OCI-LY7 (cell line): ENCODE data around the gene SNX6. TPM values are rescaled to one million over a fixed set of nuclear protein-coding genes. Genes with fewer than 3 reads are reported as not detected.
A peak's percentile ranks its signal among the peaks of the same experiment; 100 is the strongest.

ENCODE experiments used
- BruUV-seq: library from RNA; stranded (reverse); fragments of 400-500 nt; replicated peaks from 2 replicates; lab custom pipeline; 2021; lab: Mats Ljungman, UMichigan
- CTCF ChIA-PET: fragments of 300-600 bp; sonication (Branson Sonifier 250); formaldehyde crosslinking; loops from one replicate; lab custom pipeline; 2022; ENCODE audit warnings: antibody characterized with exemption; ENCODE audit not compliant: unreplicated experiment; lab: Charles Lee
- POLR2A ChIA-PET: fragments of 300-600 bp; sonication (Branson Sonifier 250); formaldehyde crosslinking; loops from one replicate; lab custom pipeline; 2022; ENCODE audit warnings: antibody characterized with exemption; lab: Charles Lee
- DNase-seq: peaks from one replicate; pipeline ENCODE4 v3.0.0-alpha.2; 2015; ENCODE audit warnings: low spot score
- H2AFZ ChIP-seq: fragments of 200-600 bp; sonication (generic), shearing (Covaris generic); 2 replicates; pipeline ENCODE4 v1.6.1; 2014; ENCODE audit warnings: mild to moderate bottlenecking, antibody characterized with exemption, low read length, moderate library complexity
- H3K27ac ChIP-seq: fragments of 200-600 bp; sonication (generic); 2 replicates; pipeline ENCODE4 v1.5.1; 2014; ENCODE audit warnings: mixed run types, low read depth, mild to moderate bottlenecking, moderate library complexity, low read length, inconsistent platforms; ENCODE audit not compliant: poor library complexity, severe bottlenecking
- H3K36me3 ChIP-seq: fragments of 200-600 bp; sonication (generic); 2 replicates; pipeline ENCODE4 v1.6.1; 2014; ENCODE audit warnings: mild to moderate bottlenecking, antibody characterized with exemption, low read length, moderate library complexity, mixed read lengths; ENCODE audit not compliant: insufficient read depth
- H3K4me1 ChIP-seq: fragments of 200-600 bp; sonication (generic); 2 replicates; pipeline ENCODE4 v1.5.1; 2014; ENCODE audit warnings: mild to moderate bottlenecking, low read length; ENCODE audit not compliant: insufficient read depth, poor library complexity, severe bottlenecking
- H3K4me2 ChIP-seq: fragments of 200-600 bp; sonication (generic); 2 replicates; pipeline ENCODE4 v1.6.1; 2014; ENCODE audit warnings: mild to moderate bottlenecking, low read length
- H3K4me3 ChIP-seq: fragments of 200-600 bp; sonication (generic); 2 replicates; pipeline ENCODE4 v1.5.1; 2014; ENCODE audit warnings: mild to moderate bottlenecking, low read depth, low read length; ENCODE audit not compliant: poor library complexity, severe bottlenecking
- H3K79me2 ChIP-seq: fragments of 200-600 bp; sonication (generic); 2 replicates; pipeline ENCODE4 v1.6.1; 2016; ENCODE audit warnings: low read depth, mild to moderate bottlenecking, low read length, moderate library complexity, mixed read lengths; ENCODE audit not compliant: insufficient read depth
- H3K9me2 ChIP-seq: fragments of 200-600 bp; sonication (generic); 2 replicates; pipeline ENCODE4 v1.6.1; 2016; ENCODE audit warnings: mild to moderate bottlenecking, low read length, mixed read lengths; ENCODE audit not compliant: insufficient read depth
- H3K9me3 ChIP-seq: fragments of 200-600 bp; sonication (generic); 2 replicates; pipeline ENCODE4 v1.6.1; 2014; ENCODE audit warnings: mild to moderate bottlenecking, mixed run types, low read length, mixed read lengths
- H4K20me1 ChIP-seq: fragments of 200-600 bp; sonication (generic); 2 replicates; pipeline ENCODE4 v1.6.1; 2014; ENCODE audit warnings: mild to moderate bottlenecking, antibody characterized with exemption, low read length, moderate library complexity, mixed read lengths; ENCODE audit not compliant: insufficient read depth
- EZH2phosphoT487 ChIP-seq: fragments of 200-600 bp; sonication (generic); IDR thresholded peaks from 2 replicates; pipeline ENCODE4 v1.6.1; 2018; ENCODE audit warnings: low read depth, borderline replicate concordance, mild to moderate bottlenecking, mixed run types, antibody characterized with exemption, low read length, moderate library complexity, mixed read lengths
- intact Hi-C: fragments of 100-400 bp; cut with micrococcal nuclease; formaldehyde crosslinking; loops from one replicate; pipeline ENCODE4 v1.10.0; 2022; ENCODE audit not compliant: unreplicated experiment
- total RNA-seq, 2 experiments: library from RNA; depleted of rRNA in 1 of 2; stranded (reverse); fragments of >200 nt in 1 of 2; shearing (Covaris generic) in 1 of 2; gene quantifications; 2 replicates each; pipeline ENCODE4 v1.2.3, GENCODE V29; 2014 to 2022
- TF ChIP-seq, protein P1 (sequence below): fragments of 200-600 bp; sonication (generic); conservative IDR thresholded peaks from 2 replicates; pipeline ENCODE4 v1.5.1; 2014; ENCODE audit warnings: mild to moderate bottlenecking, antibody characterized with exemption, low read length, moderate library complexity, mixed read lengths

SNX6 gene
- total RNA-seq, 2 experiments from 2014 or later: 33.4 to 57.6 TPM

DNA sequence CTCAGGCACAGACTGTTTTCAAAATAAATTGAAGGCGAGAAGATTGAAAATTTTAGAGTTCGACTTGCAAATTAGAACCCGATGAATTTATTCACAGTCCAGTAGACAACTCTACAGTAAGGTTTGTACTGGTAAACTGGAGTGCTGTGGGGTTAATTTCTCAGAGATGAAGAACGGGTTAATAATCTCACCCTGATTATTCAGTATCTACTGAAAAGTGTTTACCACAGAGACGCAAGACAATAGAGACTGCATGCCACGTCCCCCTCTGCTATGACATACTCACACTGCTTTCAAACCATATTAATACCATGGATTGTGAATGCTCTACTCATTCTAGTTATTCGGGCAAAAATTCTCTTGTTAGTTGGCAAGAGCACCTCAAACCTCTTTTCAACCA, 48.4 kb upstream of the SNX6 start:
- Histone ChIP-seq H3K9me3 (no peaks in the 10 kb centered on the region), H3K27ac (no peak overlapping the region), H4K20me1 (no peaks in the 10 kb centered on the region), H3K4me2 (no peak overlapping the region), H3K9me2 (no peaks in the 10 kb centered on the region), H3K4me1 (peaks cover 9% of the 10 kb centered on the region), H3K4me3 (no peak overlapping the region), H2AFZ (0 out of 2 replicates have a peak overlapping the region, but pooled peaks have one; percentile 24), H3K79me2 (no peaks in the 10 kb centered on the region), H3K36me3 (no peaks in the 10 kb centered on the region)
- ChIA-PET POLR2A (interaction anchor here (0.6 kb wide), 1 partner anchor 628 kb away, joined by 4 read pairs; no protein-coding TSS in a partner anchor), CTCF (no interaction called here)
- intact Hi-C loops: no loop called here
- BruUV-seq: no TSS peak
- DNase-seq: no peak
- TF ChIP-seq EZH2phosphoT487: no peak
- TF ChIP-seq, protein P1, sequence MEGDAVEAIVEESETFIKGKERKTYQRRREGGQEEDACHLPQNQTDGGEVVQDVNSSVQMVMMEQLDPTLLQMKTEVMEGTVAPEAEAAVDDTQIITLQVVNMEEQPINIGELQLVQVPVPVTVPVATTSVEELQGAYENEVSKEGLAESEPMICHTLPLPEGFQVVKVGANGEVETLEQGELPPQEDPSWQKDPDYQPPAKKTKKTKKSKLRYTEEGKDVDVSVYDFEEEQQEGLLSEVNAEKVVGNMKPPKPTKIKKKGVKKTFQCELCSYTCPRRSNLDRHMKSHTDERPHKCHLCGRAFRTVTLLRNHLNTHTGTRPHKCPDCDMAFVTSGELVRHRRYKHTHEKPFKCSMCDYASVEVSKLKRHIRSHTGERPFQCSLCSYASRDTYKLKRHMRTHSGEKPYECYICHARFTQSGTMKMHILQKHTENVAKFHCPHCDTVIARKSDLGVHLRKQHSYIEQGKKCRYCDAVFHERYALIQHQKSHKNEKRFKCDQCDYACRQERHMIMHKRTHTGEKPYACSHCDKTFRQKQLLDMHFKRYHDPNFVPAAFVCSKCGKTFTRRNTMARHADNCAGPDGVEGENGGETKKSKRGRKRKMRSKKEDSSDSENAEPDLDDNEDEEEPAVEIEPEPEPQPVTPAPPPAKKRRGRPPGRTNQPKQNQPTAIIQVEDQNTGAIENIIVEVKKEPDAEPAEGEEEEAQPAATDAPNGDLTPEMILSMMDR: no peak

DNA sequence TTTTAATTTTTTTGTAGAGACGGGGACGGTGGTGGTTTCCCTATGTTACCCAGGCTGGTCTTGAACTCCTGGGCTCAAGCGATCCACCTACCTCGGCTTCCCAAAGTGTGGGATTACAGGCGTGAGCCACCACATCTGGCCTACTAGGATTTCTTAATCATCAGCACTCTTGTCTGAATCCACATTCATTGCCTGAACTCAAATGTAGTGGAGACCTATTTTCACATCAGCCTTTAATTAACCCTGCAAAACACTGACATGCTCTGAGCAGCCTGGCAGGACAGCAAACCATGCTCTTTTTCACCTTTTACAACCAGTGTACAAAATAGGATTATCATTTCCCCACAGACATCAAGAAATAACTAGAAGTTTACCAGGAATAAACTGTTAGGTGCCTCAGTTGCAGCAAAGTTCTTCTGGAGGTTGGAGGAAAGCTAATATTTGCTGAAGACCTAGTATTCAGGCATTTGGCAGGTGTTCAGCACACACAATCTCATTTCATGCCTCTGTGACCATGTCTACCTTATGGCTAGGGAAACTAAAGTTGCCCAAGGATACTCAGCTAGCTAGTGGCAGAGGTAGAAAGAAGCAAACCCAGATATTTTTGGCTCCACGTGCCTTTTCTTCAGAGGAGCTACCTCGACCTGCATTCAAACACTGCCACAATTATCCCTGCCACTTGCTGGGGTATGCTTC, 46.7 kb upstream of the SNX6 start:
- ChIA-PET POLR2A (interaction anchor here (0.6 to 1.4 kb wide), 6 partner anchors 7 to 262 kb away, joined by 3 to 5 read pairs (median 4); no protein-coding TSS in a partner anchor), CTCF (no interaction called here)
- H3K9me2 ChIP-seq: no peaks in the 10 kb centered on the region
- DNase-seq: no peak
- no peak overlapping the region for H3K27ac ChIP-seq
- no peaks in the 10 kb centered on the region for H3K36me3 ChIP-seq
- intact Hi-C loops: no loop called here
- no TSS peak for BruUV-seq
- 0 out of 2 replicates have a peak overlapping the region, but pooled peaks have one; percentile 27 for H2AFZ ChIP-seq
- no peaks in the 10 kb centered on the region for H4K20me1 ChIP-seq
- H3K4me1 ChIP-seq: peaks cover 5% of the 10 kb centered on the region
- no peak overlapping the region for H3K4me3 ChIP-seq
- TF ChIP-seq, protein P1: no peak
- no peak for TF ChIP-seq EZH2phosphoT487
- H3K9me3 ChIP-seq: no peaks in the 10 kb centered on the region
- no peaks in the 10 kb centered on the region for H3K79me2 ChIP-seq
- no peak overlapping the region for H3K4me2 ChIP-seq

DNA sequence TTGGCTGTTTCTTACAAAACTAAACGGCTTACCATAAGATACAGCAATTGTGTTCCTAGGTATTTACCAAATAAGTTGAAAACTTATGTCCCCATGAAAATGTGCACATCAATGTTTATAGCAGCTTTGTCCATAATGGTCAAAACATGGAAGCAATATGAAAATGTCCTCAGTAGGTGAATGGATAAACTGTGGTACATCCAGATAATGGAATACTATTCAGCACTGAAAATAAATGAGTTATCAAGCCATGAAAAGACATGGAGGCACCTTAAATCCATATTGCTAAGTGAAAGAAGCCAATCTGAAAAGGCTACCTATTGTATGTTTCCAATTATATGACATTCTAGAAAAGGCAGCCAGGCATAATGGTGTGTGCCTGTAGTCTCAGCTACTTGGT, 43.8 kb upstream of the SNX6 start:
- H3K27ac ChIP-seq: no peak overlapping the region
- H3K4me1 ChIP-seq: peaks cover 24% of the 10 kb centered on the region
- no peak overlapping the region for H2AFZ ChIP-seq
- H3K36me3 ChIP-seq: no peaks in the 10 kb centered on the region
- ChIA-PET CTCF (no interaction called here), POLR2A (interaction anchor here (0.5 to 0.7 kb wide), 4 partner anchors 126 to 744 kb away, joined by 3 to 5 read pairs (median 3); no protein-coding TSS in a partner anchor)
- no peaks in the 10 kb centered on the region for H4K20me1 ChIP-seq
- TF ChIP-seq EZH2phosphoT487: no peak
- TF ChIP-seq, protein P1: no peak
- no peaks in the 10 kb centered on the region for H3K9me2 ChIP-seq
- no peak for DNase-seq
- no peaks in the 10 kb centered on the region for H3K9me3 ChIP-seq
- intact Hi-C loops: loop anchor here (5.0 kb wide), 4 partner anchors 199 to 739 kb away; partner anchors contain the start of gene SRP54
- H3K79me2 ChIP-seq: no peaks in the 10 kb centered on the region
- H3K4me3 ChIP-seq: no peak overlapping the region
- no peak overlapping the region for H3K4me2 ChIP-seq
- BruUV-seq: no TSS peak
